Nephron progenitor cell (in vitro differentiated cells): ENCODE data around the gene NAPB.

Experiments
- DNase-seq: peaks from one replicate; pipeline ENCODE4 v3.0.0; 2021
- H3K27ac Mint-ChIP-seq: 2 replicates; pipeline ENCODE4 v1.8.0; 2021; ENCODE audit warnings: mild to moderate bottlenecking, moderate library complexity, mixed read lengths
- H3K27me3 Mint-ChIP-seq: 2 replicates; pipeline ENCODE4 v1.8.0; 2021; ENCODE audit warnings: mild to moderate bottlenecking, low read depth, mixed read lengths; ENCODE audit not compliant: poor library complexity
- H3K36me3 Mint-ChIP-seq: 2 replicates; pipeline ENCODE4 v1.8.0; 2021; ENCODE audit warnings: low read depth, mixed read lengths
- H3K4me1 Mint-ChIP-seq: 2 replicates; pipeline ENCODE4 v1.8.0; 2021; ENCODE audit warnings: mixed read lengths
- H3K4me3 Mint-ChIP-seq: 2 replicates; pipeline ENCODE4 v1.8.0; 2021; ENCODE audit warnings: mild to moderate bottlenecking, moderate library complexity, mixed read lengths
- H3K9me3 Mint-ChIP-seq: 2 replicates; pipeline ENCODE4 v1.8.0; 2021; ENCODE audit warnings: mild to moderate bottlenecking, moderate library complexity, mixed read lengths
- TF ChIP-seq, protein P1 (sequence below): fragments of 200-600 bp; sonication (generic); IDR thresholded peaks from 2 replicates; pipeline ENCODE4 v1.5.0; 2021; ENCODE audit warnings: antibody characterized with exemption

Gene NAPB

DNA sequence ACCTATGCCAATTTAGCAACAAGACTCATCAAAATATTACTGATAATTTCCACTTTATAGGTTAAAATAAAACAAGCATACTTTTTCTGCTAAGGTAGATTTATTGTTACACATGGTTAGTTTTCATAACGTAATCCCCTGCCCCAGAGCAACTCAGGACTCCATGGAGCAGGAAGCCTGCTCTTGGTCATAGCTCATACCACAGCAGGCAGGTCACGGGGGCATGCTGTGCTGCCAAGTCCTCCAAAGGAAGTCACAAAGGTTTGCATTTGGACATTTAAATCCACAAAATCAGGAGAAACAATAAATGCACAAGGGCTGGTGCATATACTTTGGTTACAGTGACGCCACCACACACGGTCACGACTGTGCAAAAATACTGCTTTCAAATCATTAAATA lies 46.8 kb downstream of the NAPB start:
- TF ChIP-seq, protein P1, sequence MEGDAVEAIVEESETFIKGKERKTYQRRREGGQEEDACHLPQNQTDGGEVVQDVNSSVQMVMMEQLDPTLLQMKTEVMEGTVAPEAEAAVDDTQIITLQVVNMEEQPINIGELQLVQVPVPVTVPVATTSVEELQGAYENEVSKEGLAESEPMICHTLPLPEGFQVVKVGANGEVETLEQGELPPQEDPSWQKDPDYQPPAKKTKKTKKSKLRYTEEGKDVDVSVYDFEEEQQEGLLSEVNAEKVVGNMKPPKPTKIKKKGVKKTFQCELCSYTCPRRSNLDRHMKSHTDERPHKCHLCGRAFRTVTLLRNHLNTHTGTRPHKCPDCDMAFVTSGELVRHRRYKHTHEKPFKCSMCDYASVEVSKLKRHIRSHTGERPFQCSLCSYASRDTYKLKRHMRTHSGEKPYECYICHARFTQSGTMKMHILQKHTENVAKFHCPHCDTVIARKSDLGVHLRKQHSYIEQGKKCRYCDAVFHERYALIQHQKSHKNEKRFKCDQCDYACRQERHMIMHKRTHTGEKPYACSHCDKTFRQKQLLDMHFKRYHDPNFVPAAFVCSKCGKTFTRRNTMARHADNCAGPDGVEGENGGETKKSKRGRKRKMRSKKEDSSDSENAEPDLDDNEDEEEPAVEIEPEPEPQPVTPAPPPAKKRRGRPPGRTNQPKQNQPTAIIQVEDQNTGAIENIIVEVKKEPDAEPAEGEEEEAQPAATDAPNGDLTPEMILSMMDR: no peak
- peaks cover 71% of the 10 kb centered on the region for H3K36me3 Mint-ChIP-seq
- no peak overlapping the region for H3K4me3 Mint-ChIP-seq
- no peaks in the 10 kb centered on the region for H3K9me3 Mint-ChIP-seq
- H3K27me3 Mint-ChIP-seq: no peaks in the 10 kb centered on the region
- no peaks in the 10 kb centered on the region for H3K4me1 Mint-ChIP-seq
- no peak overlapping the region for H3K27ac Mint-ChIP-seq
- no peak for DNase-seq

DNA sequence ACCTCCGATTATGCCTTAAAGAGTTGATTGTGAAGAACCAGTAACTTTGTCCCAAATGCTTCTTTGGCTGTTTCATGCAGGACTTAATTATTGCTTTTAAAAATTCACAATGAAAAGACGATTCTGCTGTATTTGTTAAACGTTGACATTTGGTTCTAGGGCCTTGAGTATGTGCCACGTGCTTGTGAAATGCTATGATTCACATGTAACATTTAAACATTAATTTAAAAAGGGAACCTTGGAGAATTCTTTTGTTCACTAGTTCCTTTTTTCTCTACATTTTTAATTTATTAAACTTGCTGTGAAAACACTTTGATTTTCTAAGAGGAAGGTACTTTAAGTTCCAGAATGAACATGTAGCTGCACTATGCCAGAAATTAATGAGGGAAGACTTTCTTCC lies 49.8 kb downstream of the NAPB start:
- no peak for DNase-seq
- H3K27me3 Mint-ChIP-seq: no peaks in the 10 kb centered on the region

DNA sequence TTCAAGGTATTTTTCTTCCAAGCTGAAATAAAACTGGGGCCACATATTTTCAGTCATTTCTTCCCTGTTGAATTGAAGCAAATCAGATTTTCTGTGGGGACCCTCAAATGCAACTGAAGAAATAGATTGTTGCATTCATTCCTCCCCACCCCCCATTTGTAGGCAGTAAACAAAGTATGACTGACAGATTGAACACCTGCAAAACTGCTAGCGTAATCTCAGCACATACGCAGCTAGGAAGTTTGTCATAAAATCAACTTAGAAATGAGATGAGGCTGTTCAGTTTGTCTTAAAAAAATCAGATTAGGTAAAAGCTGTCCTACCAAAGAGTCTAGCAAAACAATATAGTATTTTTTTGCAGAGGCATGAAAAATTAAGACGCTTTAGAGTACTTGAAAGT lies 50.4 kb downstream of the NAPB start:
- Mint-ChIP-seq H3K4me1 (peaks cover 11% of the 10 kb centered on the region), H3K4me3 (no peak overlapping the region)

More for the DNA sequence above, 49.8 kb downstream of the NAPB start:
- Mint-ChIP-seq H3K36me3 (peaks cover 58% of the 10 kb centered on the region), H3K4me3 (no peak overlapping the region), H3K4me1 (peaks cover 5% of the 10 kb centered on the region), H3K9me3 (no peaks in the 10 kb centered on the region), H3K27ac (no peak overlapping the region)
- TF ChIP-seq, protein P1: no peak

DNA sequence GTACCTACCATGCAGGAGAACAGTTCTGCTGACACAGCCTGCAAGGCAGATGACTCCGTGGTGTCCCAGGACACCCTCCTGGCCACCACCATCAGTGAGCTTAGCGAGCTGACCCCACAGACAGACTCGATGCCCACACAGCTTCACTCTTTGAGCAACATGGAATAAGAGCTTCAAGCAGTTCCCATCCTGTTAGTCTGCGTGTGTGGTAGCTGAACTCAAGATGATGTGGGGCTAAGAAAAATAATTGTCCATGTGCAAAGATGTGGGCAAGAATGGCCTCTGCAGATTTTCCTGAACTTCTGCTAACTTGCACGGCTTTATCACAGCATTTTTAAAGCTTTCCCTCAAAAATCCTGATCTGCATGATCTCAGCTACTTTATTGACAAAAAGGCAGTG lies 51.0 kb downstream of the NAPB start:
- Mint-ChIP-seq H3K36me3 (peaks cover 55% of the 10 kb centered on the region), H3K27me3 (no peaks in the 10 kb centered on the region), H3K9me3 (no peaks in the 10 kb centered on the region), H3K4me3 (no peak overlapping the region), H3K27ac (no peak overlapping the region), H3K4me1 (peaks cover 13% of the 10 kb centered on the region)
- TF ChIP-seq, protein P1: no peak
- DNase-seq: no peak

More for the DNA sequence above, 50.4 kb downstream of the NAPB start:
- TF ChIP-seq, protein P1: no peak
- Mint-ChIP-seq H3K36me3 (peaks cover 58% of the 10 kb centered on the region), H3K27me3 (no peaks in the 10 kb centered on the region), H3K27ac (no peak overlapping the region), H3K9me3 (no peaks in the 10 kb centered on the region)
- no peak for DNase-seq

DNA sequence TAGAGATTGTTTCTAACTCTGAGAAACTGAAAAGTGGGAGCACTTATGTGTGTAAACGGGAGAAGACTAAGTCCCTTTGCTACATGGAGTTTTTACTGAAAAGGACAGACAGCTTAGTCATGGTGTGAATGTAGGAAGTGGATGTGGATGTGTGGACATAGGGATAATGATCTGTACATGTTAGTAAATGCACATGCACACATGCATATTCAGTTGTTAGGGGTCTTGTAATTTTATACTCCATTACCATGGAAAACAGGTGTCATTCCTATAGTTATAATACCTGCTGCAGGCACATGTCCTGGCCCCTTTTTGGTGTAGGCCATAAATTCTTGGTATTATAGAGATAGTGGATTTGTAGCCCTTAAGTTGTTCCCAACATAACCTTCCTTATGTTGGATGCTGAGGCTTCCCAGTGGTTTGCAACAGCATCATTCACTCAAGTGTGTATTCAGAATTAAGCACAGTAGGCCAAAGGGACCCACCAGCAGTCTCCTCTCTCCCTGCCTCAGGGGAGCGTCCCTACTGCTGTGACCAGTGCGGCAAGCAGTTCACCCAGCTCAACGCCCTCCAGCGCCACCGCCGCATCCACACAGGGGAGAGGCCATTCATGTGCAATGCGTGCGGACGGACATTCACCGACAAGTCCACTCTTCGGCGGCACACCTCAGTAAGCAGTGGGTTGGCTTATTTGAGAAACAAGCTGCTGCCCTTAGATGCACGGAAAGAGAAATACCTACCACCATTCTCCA lies 52.0 kb downstream of the NAPB start:
- TF ChIP-seq, protein P1: no peak
- DNase-seq: no peak
- Mint-ChIP-seq H3K27me3 (no peaks in the 10 kb centered on the region), H3K4me1 (peaks cover 23% of the 10 kb centered on the region), H3K27ac (peak overlapping the region; percentile 8), H3K4me3 (no peak overlapping the region), H3K9me3 (no peaks in the 10 kb centered on the region), H3K36me3 (peaks cover 57% of the 10 kb centered on the region)
